Measurements from ENCODE around the gene CAPN15. TPM values are rescaled to one million over a fixed set of nuclear protein-coding genes. Genes with fewer than 3 reads are reported as not detected.

CAPN15 gene
- total and polyA plus RNA-seq, 9 of the 15 experiments (the other 6 are each of a cell fraction or from before 2014, with no cell fraction given): 0.62 to 111 (median 14.2) TPM

- no TSS peak for BruUV-seq (replicated peaks)
- H3K36me3 ChIP-seq (ENCODE audit: control insufficient read depth, insufficient read depth, low read length): peaks cover 11% of the 10 kb centered on the region; the same call in 2 of the 3 replicates
- POLR2A ChIA-PET: interaction anchor here (1.4 to 3.0 kb wide), 2 partner anchors 19 to 22 kb away, joined by 4 to 9 read pairs; no protein-coding TSS in a partner anchor
- in situ Hi-C loops (cut with MboI): no loop called here
- DNase-seq (ENCODE audit: extremely low read depth in 1 of 4, low spot score in 3 of 4) (no peak), ATAC-seq (no peak), FAIRE-seq (no peak)
- H3K4me3 ChIP-seq: no peak overlapping the region
- CTCF ChIA-PET (ENCODE audit: low intra/inter-chr PET ratio): no interaction called here
- H2AFZ ChIP-seq (ENCODE audit: low read depth, low read length): no peak overlapping the region
- H3K27me3 ChIP-seq (ENCODE audit: control insufficient read depth in 2 of 2, insufficient read depth in 2 of 2, low read length in 2 of 2): no peaks in the 10 kb centered on the region
- no peak overlapping the region for H3K27ac ChIP-seq (ENCODE audit: extremely low read depth, low read depth, low read length)
- no peaks in the 10 kb centered on the region; the same call in 1 of the 2 replicates for H4K20me1 ChIP-seq (replicated peaks; ENCODE audit: control insufficient read depth, insufficient read depth, low read length)
- H3K4me1 ChIP-seq (replicated peaks in 1 of 2; ENCODE audit: control insufficient read depth in 2 of 2, insufficient read depth in 2 of 2, low read length in 2 of 2): peaks cover 10 to 69% of the 10 kb centered on the region in 2 experiments; a peak in 4 of 5 replicates
- H3K9me3 ChIP-seq (replicated peaks; ENCODE audit: control insufficient read depth, insufficient read depth, low read depth, low read length): no peaks in the 10 kb centered on the region
- no peak overlapping the region for H3K4me2 ChIP-seq (ENCODE audit: insufficient read depth, low read length)
- TF ChIP-seq ZBTB43 (CRISPR knock-in tag; IDR thresholded peaks at IDR 0.05) (no peak), ZNF217 (CRISPR knock-in tag; IDR thresholded peaks at IDR 0.05) (no peak), RREB1 (CRISPR knock-in tag; IDR thresholded peaks at IDR 0.05) (no peak), ZNF76 (CRISPR knock-in tag; IDR thresholded peaks at IDR 0.05; ENCODE audit: borderline replicate concordance) (no peak), HNRNPH1 (optimal IDR thresholded peaks at IDR 0.05; ENCODE audit: low read depth, low read length) (no peak), HMG20A (CRISPR knock-in tag; conservative IDR thresholded peaks at IDR 0.05) (no peak), NFE2 (IDR thresholded peaks at IDR 0.05; ENCODE audit: low read depth) (no peak), ZNF384 (IDR thresholded peaks at IDR 0.05; ENCODE audit: low read depth, low read length) (no peak)
- intact Hi-C loops (cut with micrococcal nuclease): no loop called here
- H3K9ac ChIP-seq (ENCODE audit: insufficient read depth in 1 of 2, low read depth in 2 of 2, low read length in 2 of 2): no peak overlapping the region
- peaks cover 11% of the 10 kb centered on the region for H3K79me2 ChIP-seq (ENCODE audit: control insufficient read depth, insufficient read depth, low read length)
- H3K9me1 ChIP-seq (ENCODE audit: control insufficient read depth, insufficient read depth, low read length): no peaks in the 10 kb centered on the region
- 84% methylated on average over 8 of the region's 13 CpGs for WGBS (ENCODE audit: insufficient coverage, low coverage, missing lambda C conversion rate)
These were observed 6.7 kb upstream of the CAPN15 start for GRCh38 chr16:520847-521246.

Measured in K562 (cell line).